Measurements from ENCODE around the gene CPSF6.
"Not testable (repeated sequence)": the region's sequence is repeated elsewhere in the genome, so short reads cannot be mapped to it uniquely, and the experiment has no call there.

Gene CPSF6, protein sequence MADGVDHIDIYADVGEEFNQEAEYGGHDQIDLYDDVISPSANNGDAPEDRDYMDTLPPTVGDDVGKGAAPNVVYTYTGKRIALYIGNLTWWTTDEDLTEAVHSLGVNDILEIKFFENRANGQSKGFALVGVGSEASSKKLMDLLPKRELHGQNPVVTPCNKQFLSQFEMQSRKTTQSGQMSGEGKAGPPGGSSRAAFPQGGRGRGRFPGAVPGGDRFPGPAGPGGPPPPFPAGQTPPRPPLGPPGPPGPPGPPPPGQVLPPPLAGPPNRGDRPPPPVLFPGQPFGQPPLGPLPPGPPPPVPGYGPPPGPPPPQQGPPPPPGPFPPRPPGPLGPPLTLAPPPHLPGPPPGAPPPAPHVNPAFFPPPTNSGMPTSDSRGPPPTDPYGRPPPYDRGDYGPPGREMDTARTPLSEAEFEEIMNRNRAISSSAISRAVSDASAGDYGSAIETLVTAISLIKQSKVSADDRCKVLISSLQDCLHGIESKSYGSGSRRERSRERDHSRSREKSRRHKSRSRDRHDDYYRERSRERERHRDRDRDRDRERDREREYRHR

DNA sequence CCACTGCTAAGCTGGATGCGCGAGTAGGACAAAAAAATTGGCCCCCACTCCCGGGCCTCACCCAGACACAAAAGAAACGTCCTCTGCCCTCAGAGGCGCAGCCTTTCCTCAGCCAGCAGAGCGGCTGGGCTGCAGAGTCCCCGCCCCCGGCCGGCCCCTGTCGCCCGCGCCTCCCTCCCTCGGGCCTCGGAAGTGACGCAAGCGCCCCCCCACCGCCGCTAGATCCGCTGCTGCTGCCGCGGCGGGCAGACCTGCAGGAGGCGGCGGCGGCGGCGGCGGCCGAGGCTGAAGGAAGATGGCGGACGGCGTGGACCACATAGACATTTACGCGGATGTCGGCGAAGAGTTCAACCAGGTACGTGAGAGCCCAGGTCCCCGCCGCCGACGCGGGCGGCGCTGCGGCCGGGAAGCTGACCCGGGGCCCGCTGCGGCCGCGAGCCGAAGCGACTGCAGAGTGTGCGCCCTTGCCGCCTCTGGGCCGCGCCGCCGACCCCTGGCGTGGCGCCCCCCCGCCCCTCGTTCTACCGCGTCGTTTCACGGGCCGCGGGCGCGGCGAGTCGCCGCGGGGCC is at the start of gene CPSF6:
CPSF6 (plus strand) TSS at position 218 of the 570 bp plus-strand sequence; CDS start at position 296, 78 bp downstream.
- Histone ChIP-seq H3K9me3 (ENCODE audit: low read depth, low read length) (0 out of 2 replicates have a peak, but pooled peaks cover 3% of the 10 kb centered on the region), H3K36me3 (ENCODE audit: insufficient read depth, low read length) (peaks cover 36% of the 10 kb centered on the region), H3K4me3 (peak within 1 kb of the TSS; percentile 90), H3K9ac (ENCODE audit: insufficient read length) (peak within 1 kb of the TSS; percentile 99), H3K27ac (peak within 1 kb of the TSS; percentile 77)
- TF ChIP-seq POLR2AphosphoS5 (IDR thresholded peaks at IDR 0.05; ENCODE audit: borderline replicate concordance, low read depth, low read length) (peak; percentile 92), FOXP2 (optimal IDR thresholded peaks at IDR 0.05; ENCODE audit: control extremely low read depth, extremely low read length, insufficient read depth) (no peak), EZH2 (IDR thresholded peaks at IDR 0.05) (no peak)
- DNase-seq (ENCODE audit: low read depth, low spot score): no peak

DNA sequence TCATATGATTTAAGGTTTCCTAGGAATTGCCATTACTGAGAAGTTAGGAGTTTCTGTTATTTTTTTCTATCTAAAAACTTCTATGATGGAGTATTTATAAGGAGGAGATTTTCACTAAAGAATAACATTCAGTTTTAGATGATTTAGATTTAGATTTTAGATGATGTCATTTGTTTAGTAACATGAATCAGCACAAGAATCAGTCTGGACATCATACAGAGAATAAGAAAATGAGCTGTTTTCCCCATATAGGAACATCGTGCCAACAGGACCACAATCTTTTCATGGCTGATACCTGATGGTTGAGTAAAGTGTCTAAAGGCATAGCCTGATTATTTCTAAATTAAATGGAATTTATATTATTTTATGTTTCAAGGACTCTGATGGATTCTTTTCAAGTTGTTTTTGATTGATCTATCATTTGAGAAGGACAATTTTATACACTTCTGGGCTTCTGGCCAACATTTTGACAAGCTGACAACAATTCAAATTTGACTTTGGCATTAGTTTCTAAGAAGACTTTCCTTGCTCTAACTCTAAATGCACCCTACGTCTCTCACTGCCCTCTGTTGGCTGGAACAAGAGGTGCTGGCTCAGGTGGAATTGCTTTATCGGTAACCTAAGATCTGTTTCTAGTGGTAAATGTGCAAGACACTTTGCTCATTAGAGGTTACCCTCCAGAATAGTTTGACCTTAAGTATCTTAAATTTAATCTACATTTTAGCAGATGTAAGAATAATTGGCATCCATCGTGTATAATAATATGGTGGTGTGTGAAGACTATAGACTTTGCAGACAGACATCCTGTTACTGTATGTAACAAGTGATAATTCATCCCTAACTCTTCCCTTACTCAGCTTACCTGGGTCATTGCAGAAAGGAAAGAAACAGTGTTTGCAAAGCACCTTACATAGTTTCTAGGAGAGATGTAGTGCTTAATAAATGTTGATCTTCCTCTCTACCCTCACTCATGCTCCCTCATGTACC is 42.8 kb upstream of the CPSF6 start:
- no peaks in the 10 kb centered on the region for H3K36me3 ChIP-seq (ENCODE audit: insufficient read depth, low read length)
- no peaks in the 10 kb centered on the region for H3K9me3 ChIP-seq (ENCODE audit: low read depth, low read length)
- H3K9ac ChIP-seq (ENCODE audit: insufficient read length): no peak overlapping the region
- no peak for TF ChIP-seq EZH2 (IDR thresholded peaks at IDR 0.05)
- TF ChIP-seq FOXP2 (optimal IDR thresholded peaks at IDR 0.05; ENCODE audit: control extremely low read depth, extremely low read length, insufficient read depth): no peak
- TF ChIP-seq POLR2AphosphoS5 (IDR thresholded peaks at IDR 0.05; ENCODE audit: borderline replicate concordance, low read depth, low read length): no peak
- no peak overlapping the region for H3K27ac ChIP-seq
- no peak overlapping the region for H3K4me3 ChIP-seq
- no peak for DNase-seq (ENCODE audit: low read depth, low spot score)

DNA sequence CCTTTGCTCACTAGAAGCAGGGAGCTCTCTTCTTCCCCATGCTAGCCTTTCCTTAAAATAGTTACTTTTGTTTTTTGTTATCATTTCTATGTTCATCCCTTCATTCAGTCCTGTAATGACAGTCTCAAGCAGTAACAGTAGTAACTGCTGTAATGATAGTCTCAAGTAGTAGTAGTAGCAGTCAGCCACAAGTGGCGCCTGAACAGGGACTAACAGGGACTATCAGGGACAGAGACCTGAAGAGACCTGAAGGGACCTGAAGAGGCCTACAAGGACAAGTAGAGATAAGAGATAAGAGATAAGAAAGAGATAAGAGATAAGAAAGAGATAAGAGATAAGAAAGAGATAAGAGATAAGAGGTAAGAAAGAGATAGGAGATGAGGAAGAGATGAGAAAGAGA is 39.4 kb upstream of the CPSF6 start:
- H3K9me3 ChIP-seq (ENCODE audit: low read depth, low read length); H3K36me3 ChIP-seq (ENCODE audit: insufficient read depth, low read length); H3K9ac ChIP-seq (ENCODE audit: insufficient read length); H3K27ac ChIP-seq; DNase-seq (ENCODE audit: low read depth, low spot score); H3K4me3 ChIP-seq: not testable (repeated sequence)

DNA sequence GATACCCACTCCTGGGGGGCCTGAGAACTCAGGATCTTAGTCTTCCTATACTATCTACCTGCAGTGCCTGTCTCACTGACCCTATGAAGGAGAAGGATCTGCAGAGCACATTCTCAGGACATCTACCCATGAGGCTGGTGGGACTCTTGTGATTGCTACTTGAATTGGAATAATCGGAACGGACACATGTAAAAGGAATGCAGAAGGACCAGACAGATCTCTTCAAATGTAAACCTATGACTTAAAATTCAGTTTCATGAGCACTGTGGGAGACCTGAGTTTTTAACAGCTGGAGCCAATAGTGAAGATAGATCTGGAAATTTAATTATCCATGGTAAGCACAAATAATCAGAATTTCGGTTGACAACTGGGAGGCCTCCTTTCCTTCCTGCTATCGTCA is 35.2 kb upstream of the CPSF6 start:
- no peaks in the 10 kb centered on the region for H3K9me3 ChIP-seq (ENCODE audit: low read depth, low read length)
- H3K4me3 ChIP-seq: peak overlapping the region; percentile 43; the same call in 1 of the 2 replicates
- H3K36me3 ChIP-seq (ENCODE audit: insufficient read depth, low read length): no peaks in the 10 kb centered on the region
- peak overlapping the region; percentile 18; the same call in 1 of the 2 replicates for H3K27ac ChIP-seq
- TF ChIP-seq POLR2AphosphoS5 (IDR thresholded peaks at IDR 0.05; ENCODE audit: borderline replicate concordance, low read depth, low read length): no peak
- TF ChIP-seq EZH2 (IDR thresholded peaks at IDR 0.05): no peak
- no peak for TF ChIP-seq FOXP2 (optimal IDR thresholded peaks at IDR 0.05; ENCODE audit: control extremely low read depth, extremely low read length, insufficient read depth)
- DNase-seq (ENCODE audit: low read depth, low spot score): peak; percentile 81
- H3K9ac ChIP-seq (ENCODE audit: insufficient read length): no peak overlapping the region

DNA sequence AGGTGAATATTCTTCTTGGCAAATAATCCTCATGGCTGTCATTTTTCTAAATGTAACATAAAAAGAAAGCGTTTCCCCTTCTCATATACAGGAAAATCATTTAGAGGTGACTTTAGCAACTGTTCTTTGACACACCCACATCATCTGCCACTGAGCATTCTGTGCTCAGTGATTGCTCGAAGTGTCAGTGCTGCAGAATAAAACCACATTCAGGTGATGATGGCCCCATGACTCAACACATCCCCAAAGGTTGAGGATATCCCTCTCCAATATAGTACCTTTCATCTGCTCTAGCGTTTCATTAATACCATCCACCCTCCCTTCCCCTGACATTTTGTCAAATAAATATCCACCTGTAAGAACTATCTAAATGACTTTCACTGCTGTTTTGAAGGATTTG is 28.7 kb upstream of the CPSF6 start:
- Histone ChIP-seq H3K4me3 (no peak overlapping the region), H3K9ac (ENCODE audit: insufficient read length) (no peak overlapping the region), H3K36me3 (ENCODE audit: insufficient read depth, low read length) (no peaks in the 10 kb centered on the region), H3K27ac (no peak overlapping the region), H3K9me3 (ENCODE audit: low read depth, low read length) (no peaks in the 10 kb centered on the region)
- no peak for DNase-seq (ENCODE audit: low read depth, low spot score)
- TF ChIP-seq EZH2 (IDR thresholded peaks at IDR 0.05) (no peak), FOXP2 (optimal IDR thresholded peaks at IDR 0.05; ENCODE audit: control extremely low read depth, extremely low read length, insufficient read depth) (no peak), POLR2AphosphoS5 (IDR thresholded peaks at IDR 0.05; ENCODE audit: borderline replicate concordance, low read depth, low read length) (no peak)

DNA sequence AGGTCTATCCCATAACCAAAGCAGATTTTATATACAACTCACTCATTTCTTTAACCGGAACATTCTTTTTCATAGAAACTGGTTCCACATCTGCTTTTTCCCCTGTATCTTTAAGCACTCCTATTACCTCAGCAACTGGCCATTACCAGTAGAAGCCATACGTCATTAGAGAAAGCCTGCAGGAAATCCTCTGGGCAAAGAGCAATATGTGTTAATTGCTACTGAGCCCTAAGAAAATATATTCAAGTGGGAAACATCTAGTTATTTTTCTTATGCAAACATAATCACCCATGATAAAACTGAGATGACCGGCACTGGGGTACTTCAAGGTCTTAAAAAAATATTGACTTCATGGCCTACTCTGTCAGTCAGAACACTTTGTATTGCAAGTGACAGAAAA is 28.2 kb upstream of the CPSF6 start:
- no peak for DNase-seq (ENCODE audit: low read depth, low spot score)
- TF ChIP-seq EZH2 (IDR thresholded peaks at IDR 0.05) (no peak), POLR2AphosphoS5 (IDR thresholded peaks at IDR 0.05; ENCODE audit: borderline replicate concordance, low read depth, low read length) (no peak), FOXP2 (optimal IDR thresholded peaks at IDR 0.05; ENCODE audit: control extremely low read depth, extremely low read length, insufficient read depth) (no peak)
- Histone ChIP-seq H3K4me3 (no peak overlapping the region), H3K9me3 (ENCODE audit: low read depth, low read length) (no peaks in the 10 kb centered on the region), H3K36me3 (ENCODE audit: insufficient read depth, low read length) (no peaks in the 10 kb centered on the region), H3K27ac (no peak overlapping the region), H3K9ac (ENCODE audit: insufficient read length) (no peak overlapping the region)

DNA sequence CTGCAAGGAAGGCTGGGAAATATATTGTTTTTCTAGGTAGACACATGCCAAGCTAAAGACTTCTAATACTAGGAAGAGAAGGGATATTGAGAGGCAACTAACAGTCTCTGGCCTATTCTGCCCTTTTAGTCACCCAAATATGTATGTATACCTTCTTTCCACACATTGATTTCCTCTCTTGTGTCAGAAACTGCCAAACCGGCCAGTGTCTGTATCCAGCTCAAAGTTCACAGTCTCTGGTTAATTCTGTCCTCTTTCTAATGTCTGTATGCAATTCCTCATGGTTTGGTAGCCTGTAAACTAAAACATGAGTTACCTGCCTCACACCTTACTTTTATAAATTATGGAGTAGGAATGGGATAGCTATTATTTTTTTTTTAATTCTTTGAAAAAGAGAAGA is 25.2 kb upstream of the CPSF6 start:
- Histone ChIP-seq H3K27ac (no peak overlapping the region), H3K9ac (ENCODE audit: insufficient read length) (no peak overlapping the region), H3K9me3 (ENCODE audit: low read depth, low read length) (no peaks in the 10 kb centered on the region), H3K4me3 (no peak overlapping the region), H3K36me3 (ENCODE audit: insufficient read depth, low read length) (no peaks in the 10 kb centered on the region)
- TF ChIP-seq EZH2 (IDR thresholded peaks at IDR 0.05) (no peak), POLR2AphosphoS5 (IDR thresholded peaks at IDR 0.05; ENCODE audit: borderline replicate concordance, low read depth, low read length) (no peak), FOXP2 (optimal IDR thresholded peaks at IDR 0.05; ENCODE audit: control extremely low read depth, extremely low read length, insufficient read depth) (no peak)
- no peak for DNase-seq (ENCODE audit: low read depth, low spot score)
